Naive thymus-derived CD8-positive, alpha-beta T cell (primary cell): ENCODE results near the gene INSL6. TPM values are rescaled to one million over a fixed set of nuclear protein-coding genes. Genes with fewer than 3 reads are reported as not detected.

Experiments
- ATAC-seq, 2 donors: fragments of 150-1000 bp; cut with Tn5 transposase in 1 of 2; sonication (Bioruptor Pico), chemical (Tn5 transposase) in 1 of 2; 1 replicate in 1 of 2; 2 replicates in 1 of 2; pipeline ENCODE4 v1.10.0; 2021; ENCODE audit warnings: mild to moderate bottlenecking in 2 of 2, moderate library complexity in 2 of 2
- POLR2A ChIA-PET: fragments of 350-600 bp; sonication (Branson Sonifier 250); formaldehyde crosslinking; loops from one replicate; lab custom pipeline; 2021; ENCODE audit warnings: antibody characterized with exemption; lab: Charles Lee
- DNase-seq, 10 donors: peaks; one replicate each; pipeline versions ENCODE4 v3.0.0 to v3.0.0-alpha.2; 2020 to 2022
- H3K27ac Mint-ChIP-seq, 10 donors: one replicate each; pipeline ENCODE4 v1.8.0; 2020 to 2022; ENCODE audit warnings: mild to moderate bottlenecking in 10 of 10, mixed read lengths in 10 of 10, moderate library complexity in 4 of 10, inconsistent platforms in 1 of 10
- H3K27me3 Mint-ChIP-seq, 5 donors: one replicate each; pipeline ENCODE4 v1.8.0; 2021 to 2022; ENCODE audit warnings: mixed read lengths in 5 of 5
- H3K36me3 Mint-ChIP-seq, 3 donors: one replicate each; pipeline ENCODE4 v1.8.0; 2020 to 2022; ENCODE audit warnings: mixed read lengths in 3 of 3, mild to moderate bottlenecking in 2 of 3, inconsistent platforms in 1 of 3
- H3K4me1 Mint-ChIP-seq, 4 donors: one replicate each; pipeline ENCODE4 v1.8.0; 2021 to 2022; ENCODE audit warnings: mixed read lengths in 4 of 4
- H3K4me3 Mint-ChIP-seq, 10 donors: one replicate each; pipeline ENCODE4 v1.8.0; 2020 to 2022; ENCODE audit warnings: mild to moderate bottlenecking in 10 of 10, mixed read lengths in 10 of 10, moderate library complexity in 6 of 10, inconsistent platforms in 1 of 10
- H3K9me3 Mint-ChIP-seq, 9 donors: one replicate each; pipeline ENCODE4 v1.8.0; 2020 to 2022; ENCODE audit warnings: mixed read lengths in 9 of 9, mild to moderate bottlenecking in 3 of 9, inconsistent platforms in 1 of 9, moderate library complexity in 1 of 9
- polyA plus RNA-seq, 3 donors: library from polyadenylated mRNA; unstranded; fragments of 300-500 nt; fragmentation: Illumina TruSeq; gene quantifications; one replicate each; pipeline ENCODE4 v1.2.3, GENCODE V29; 2021
- total RNA-seq, 8 experiments: library from RNA in 2 of 8; stranded (reverse) in 2 of 8; gene quantifications; one replicate each; pipeline ENCODE4 v1.2.3 and lab custom pipeline; 2021 to 2026

Gene INSL6
- total and polyA plus RNA-seq, 5 experiments from 2014 or later = not detected

DNA sequence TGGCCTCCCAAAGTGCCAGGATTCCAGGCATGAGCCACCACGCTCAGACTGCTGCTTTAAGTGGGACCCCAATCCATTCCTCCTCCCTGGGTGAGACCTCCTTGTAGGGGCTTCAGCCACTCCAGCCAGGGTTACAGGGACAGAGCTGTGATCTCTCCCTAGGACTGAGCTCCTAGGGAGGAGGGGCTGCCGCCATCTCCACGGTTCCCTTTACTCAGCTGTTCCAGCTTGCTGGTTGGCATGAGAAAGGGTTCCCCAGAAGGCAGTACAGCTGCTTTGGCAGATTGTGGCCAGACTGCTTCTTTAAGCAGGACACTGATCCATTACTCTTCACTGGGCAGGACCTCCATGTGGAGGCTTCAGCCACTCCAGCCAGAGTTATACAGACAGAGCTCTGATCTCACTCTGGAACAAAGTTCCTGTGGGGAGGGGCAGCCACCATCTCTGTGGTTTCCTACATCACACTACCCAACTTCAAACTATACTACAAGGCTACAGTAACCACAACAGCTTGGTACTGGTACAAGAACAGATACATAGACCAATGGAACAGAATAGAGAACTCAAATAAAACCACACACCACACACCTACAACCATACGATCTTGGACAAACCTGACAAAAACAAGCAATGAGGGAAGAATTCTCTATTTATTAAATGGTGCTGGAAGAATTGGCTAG is 7.2 kb downstream of the INSL6 start:
- POLR2A ChIA-PET = interaction anchor here (0.7 kb wide), 1 partner anchor 259 kb away, joined by 3 read pairs; the partner anchor contains the start of gene PLGRKT
- ATAC-seq (peak; percentile 91 to 97), DNase-seq (peak in 8 of 10 donors; percentile 5 to 77 (median 56))
- Mint-ChIP-seq H3K27me3 (no peaks in the 10 kb centered on the region), H3K36me3 (peaks cover 0 to 5% (median 0%) of the 10 kb centered on the region in 3 donors), H3K4me1 (peaks cover 13 to 32% (median 18%) of the 10 kb centered on the region in 4 donors), H3K27ac (peak overlapping the region; percentile 3 to 90 (median 58)), H3K4me3 (peak overlapping the region in 9 of 10 donors; percentile 24 to 77 (median 45)), H3K9me3 (peaks cover 0 to 13% (median 2%) of the 10 kb centered on the region in 9 donors)

DNA sequence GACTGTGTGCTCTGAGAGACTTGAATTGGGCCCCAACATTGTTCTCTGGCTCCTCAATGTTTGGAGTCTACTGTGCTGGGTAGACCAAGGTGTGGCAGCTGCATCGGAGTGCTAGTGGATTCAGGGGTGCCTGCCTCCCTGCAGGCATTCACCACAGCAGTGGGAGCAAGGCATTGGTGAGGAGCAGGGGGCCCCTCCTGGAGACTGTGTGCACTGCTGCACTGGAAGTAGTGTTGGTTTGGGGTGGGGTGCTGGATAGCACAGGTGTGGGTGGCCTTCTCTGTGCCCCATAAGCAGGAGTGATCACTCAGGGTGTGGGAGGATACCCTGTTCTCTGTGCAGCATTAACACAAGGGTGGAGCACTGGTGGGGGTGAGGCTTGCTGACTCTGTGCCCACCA is 39.2 kb downstream of the INSL6 start:
- Mint-ChIP-seq H3K36me3 (peaks cover 40 to 75% (median 54%) of the 10 kb centered on the region in 3 donors), H3K4me1 (peaks cover 0 to 3% (median 0%) of the 10 kb centered on the region in 4 donors), H3K27ac (no peak overlapping the region), H3K27me3 (no peaks in the 10 kb centered on the region), H3K4me3 (no peak overlapping the region), H3K9me3 (peaks cover 19 to 58% (median 40%) of the 10 kb centered on the region in 9 donors)
- POLR2A ChIA-PET = no interaction called here
- ATAC-seq (no peak), DNase-seq (no peak)

DNA sequence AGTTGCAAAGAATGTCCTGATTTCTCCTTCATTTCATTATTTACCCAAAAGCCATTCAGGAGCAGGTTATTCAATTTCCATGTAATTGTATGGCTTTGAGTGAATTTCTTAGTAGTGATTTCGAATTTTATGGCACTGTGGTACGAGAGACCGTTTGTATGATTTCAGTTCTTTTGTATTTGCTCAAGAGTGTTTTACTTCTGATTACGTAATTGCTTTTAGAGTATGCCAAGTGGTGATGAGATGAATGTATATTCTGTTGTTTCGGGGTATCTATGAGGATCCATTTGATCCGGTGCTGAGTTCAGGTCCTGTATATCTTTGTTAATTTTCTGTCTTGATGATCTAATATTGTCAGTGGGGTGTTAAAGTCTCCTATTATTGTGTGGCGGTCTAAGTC is 41.2 kb downstream of the INSL6 start:
- peaks cover 0 to 3% (median 0%) of the 10 kb centered on the region in 4 donors for H3K4me1 Mint-ChIP-seq
- DNase-seq = no peak
- POLR2A ChIA-PET = no interaction called here
- no peak overlapping the region for H3K4me3 Mint-ChIP-seq
- H3K27me3 Mint-ChIP-seq = no peaks in the 10 kb centered on the region
- H3K9me3 Mint-ChIP-seq = peaks cover 21 to 47% (median 37%) of the 10 kb centered on the region in 9 donors
- H3K36me3 Mint-ChIP-seq = peaks cover 40 to 69% (median 53%) of the 10 kb centered on the region in 3 donors
- ATAC-seq = no peak
- no peak overlapping the region for H3K27ac Mint-ChIP-seq

DNA sequence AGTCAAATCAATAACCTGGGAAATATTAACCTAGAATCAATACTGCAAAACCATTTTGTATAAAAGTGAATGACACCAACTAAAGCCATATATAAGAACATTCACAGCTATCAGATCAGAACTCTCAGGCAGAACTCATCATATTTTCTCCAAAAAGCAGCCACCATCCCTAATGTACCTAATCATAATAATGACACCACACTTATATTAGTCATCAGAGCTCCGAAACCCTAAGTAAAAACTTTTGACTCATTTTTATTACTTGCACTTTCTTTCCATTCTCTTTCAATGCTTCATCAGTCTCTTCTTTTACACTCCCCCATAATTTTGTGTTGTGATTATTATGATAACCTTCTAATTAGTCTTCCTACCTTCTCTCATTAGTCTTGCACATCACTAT is 45.3 kb downstream of the INSL6 start:
- Mint-ChIP-seq H3K4me3 (no peak overlapping the region), H3K4me1 (peaks cover 0 to 1% (median 0%) of the 10 kb centered on the region in 4 donors), H3K27ac (no peak overlapping the region), H3K36me3 (peaks cover 33 to 43% (median 35%) of the 10 kb centered on the region in 3 donors), H3K27me3 (no peaks in the 10 kb centered on the region), H3K9me3 (peaks cover 24 to 59% (median 46%) of the 10 kb centered on the region in 9 donors)
- POLR2A ChIA-PET = no interaction called here
- DNase-seq (no peak), ATAC-seq (no peak)

GRCh38 chr9:5122516-5122915 is 62.9 kb downstream of the INSL6 start:
- Mint-ChIP-seq H3K9me3 (no peaks in the 10 kb centered on the region), H3K27me3 (no peaks in the 10 kb centered on the region), H3K27ac (no peak overlapping the region), H3K4me3 (no peak overlapping the region), H3K4me1 (no peaks in the 10 kb centered on the region), H3K36me3 (peaks cover 27 to 43% (median 42%) of the 10 kb centered on the region in 3 donors)
- DNase-seq (no peak), ATAC-seq (no peak)
- POLR2A ChIA-PET = no interaction called here

DNA sequence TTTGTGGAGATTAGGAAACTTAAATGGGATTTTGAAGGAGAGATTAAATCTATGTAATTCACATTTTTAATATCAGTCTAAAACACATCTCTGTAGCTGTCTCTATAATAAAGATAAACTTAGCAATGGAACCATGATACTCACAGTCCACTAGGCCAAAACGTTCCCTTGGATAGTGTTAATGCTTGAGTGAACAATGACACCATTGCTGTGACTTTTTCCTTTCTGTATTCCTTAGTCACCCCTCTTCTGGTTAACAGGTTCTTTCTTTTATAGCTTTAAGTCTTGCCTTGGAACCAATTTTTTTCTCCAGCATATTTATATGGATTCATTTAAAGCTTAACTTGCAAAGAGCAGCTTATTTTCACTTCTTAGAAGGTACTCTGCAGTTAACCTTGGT is 63.3 kb downstream of the INSL6 start:
- H3K36me3 Mint-ChIP-seq = peaks cover 27 to 42% (median 41%) of the 10 kb centered on the region in 3 donors
- no peak for DNase-seq
- H3K4me3 Mint-ChIP-seq = no peak overlapping the region
- H3K4me1 Mint-ChIP-seq = peaks cover 0 to 2% (median 0%) of the 10 kb centered on the region in 4 donors
- peak overlapping the region in 2 of 10 donors; percentile 10 to 59 for H3K27ac Mint-ChIP-seq
- no peaks in the 10 kb centered on the region for H3K9me3 Mint-ChIP-seq
- ATAC-seq = no peak
- POLR2A ChIA-PET = no interaction called here
- H3K27me3 Mint-ChIP-seq = no peaks in the 10 kb centered on the region

DNA sequence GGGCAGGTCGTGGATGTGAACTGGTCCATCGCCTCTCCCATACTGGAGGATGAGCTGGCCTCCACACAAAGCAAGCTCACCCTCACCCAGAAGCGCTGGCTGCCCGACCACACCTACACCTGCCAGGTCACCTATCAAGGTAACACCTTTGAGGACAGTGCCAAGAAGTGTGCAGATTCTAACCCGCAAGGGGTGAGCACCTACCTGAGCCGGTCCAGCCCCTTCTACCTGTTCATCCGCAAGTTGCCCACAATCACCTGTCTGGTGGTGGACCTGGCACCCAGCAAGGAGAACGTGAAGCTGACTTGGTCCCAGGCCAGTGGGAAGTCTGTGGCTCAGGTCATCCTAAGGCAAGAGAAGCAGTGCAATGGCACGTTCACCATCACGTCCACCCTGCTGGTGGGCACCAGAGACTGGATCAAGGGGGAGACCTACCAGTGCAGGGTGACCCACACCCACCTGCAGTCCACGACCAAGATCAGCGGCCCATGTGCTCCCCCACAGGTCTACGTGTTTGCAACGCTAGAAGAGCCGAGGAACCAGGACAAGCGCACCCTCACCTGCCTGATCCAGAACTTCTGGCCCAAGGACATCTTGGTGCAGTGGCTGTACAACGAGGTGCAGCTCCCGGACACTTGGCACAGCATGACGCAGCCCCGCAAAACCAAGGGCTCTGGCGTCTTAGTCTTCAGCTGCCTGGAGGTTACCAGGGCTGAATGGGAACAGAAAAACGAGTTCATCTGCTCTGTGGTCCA is 71.3 kb downstream of the INSL6 start:
- DNase-seq = no peak
- ATAC-seq = no peak
- Mint-ChIP-seq H3K27ac (peak overlapping the region in 1 of 10 donors; percentile 11), H3K4me3 (no peak overlapping the region), H3K9me3 (peaks cover 0 to 5% (median 0%) of the 10 kb centered on the region in 9 donors), H3K27me3 (no peaks in the 10 kb centered on the region), H3K4me1 (peaks cover 0 to 6% (median under 1%) of the 10 kb centered on the region in 4 donors), H3K36me3 (peaks cover 0 to 31% (median 14%) of the 10 kb centered on the region in 3 donors)
- POLR2A ChIA-PET = no interaction called here

Other genes starting within 250 kb of the INSL6 start
- 10 to 100 TPM; 11.9 to 13.4 TPM for gene JAK2, start 200.4 kb downstream of the INSL6 start, total RNA-seq
- gene JAK2, start 200.4 kb downstream of the INSL6 start, polyA plus RNA-seq = 1 to 10 TPM; 1.9 to 4.8 (median 3.8) TPM
- not detected for gene INSL4, start 45.8 kb upstream of the INSL6 start, total RNA-seq
- gene INSL4, start 45.8 kb upstream of the INSL6 start, polyA plus RNA-seq = not detected
- gene RLN2, start 119.1 kb upstream of the INSL6 start, total RNA-seq = 1 to 10 TPM; 3.7 TPM
- gene RLN2, start 119.1 kb upstream of the INSL6 start, polyA plus RNA-seq = 10 to 100 TPM in 1 of 3 donors, 1 to 10 TPM in 2; 7.7 to 12.7 (median 9.4) TPM
- 1 to 10 TPM; 5.1 TPM for gene RLN1, start 154.2 kb upstream of the INSL6 start, total RNA-seq
- 1 to 10 TPM; 1.2 to 3.4 (median 1.4) TPM for gene RLN1, start 154.2 kb upstream of the INSL6 start, polyA plus RNA-seq